ENCODE measurements around the gene PPP2R2B.
A peak's percentile ranks its signal among the peaks of the same experiment; 100 is the strongest.

DNA sequence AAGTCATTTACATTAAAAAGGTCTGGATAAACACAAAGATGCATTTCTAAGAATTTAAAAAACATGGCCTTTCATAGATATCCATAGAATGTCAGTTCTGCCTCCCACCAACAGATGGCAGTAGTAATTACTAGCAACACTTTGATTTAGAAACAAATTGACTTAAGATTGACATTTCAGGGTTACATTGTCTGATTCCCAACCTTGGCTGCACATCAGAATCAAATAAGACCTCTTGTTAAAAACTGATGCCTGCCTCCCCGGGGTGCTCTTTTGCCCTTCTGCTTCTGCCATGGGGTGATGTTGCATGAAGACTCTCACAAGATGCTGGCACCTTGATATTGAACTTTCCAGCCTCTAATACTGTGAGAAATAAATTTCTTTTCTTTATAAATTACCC is 216.3 kb downstream of the PPP2R2B start:
- TF ChIP-seq POLR2A (IDR thresholded peaks at IDR 0.05; ENCODE audit: extremely low read depth, insufficient read length) (no peak), MYC (IDR thresholded peaks at IDR 0.05; ENCODE audit: low read depth, low read length) (no peak)
- TF ChIP-seq, protein P1, sequence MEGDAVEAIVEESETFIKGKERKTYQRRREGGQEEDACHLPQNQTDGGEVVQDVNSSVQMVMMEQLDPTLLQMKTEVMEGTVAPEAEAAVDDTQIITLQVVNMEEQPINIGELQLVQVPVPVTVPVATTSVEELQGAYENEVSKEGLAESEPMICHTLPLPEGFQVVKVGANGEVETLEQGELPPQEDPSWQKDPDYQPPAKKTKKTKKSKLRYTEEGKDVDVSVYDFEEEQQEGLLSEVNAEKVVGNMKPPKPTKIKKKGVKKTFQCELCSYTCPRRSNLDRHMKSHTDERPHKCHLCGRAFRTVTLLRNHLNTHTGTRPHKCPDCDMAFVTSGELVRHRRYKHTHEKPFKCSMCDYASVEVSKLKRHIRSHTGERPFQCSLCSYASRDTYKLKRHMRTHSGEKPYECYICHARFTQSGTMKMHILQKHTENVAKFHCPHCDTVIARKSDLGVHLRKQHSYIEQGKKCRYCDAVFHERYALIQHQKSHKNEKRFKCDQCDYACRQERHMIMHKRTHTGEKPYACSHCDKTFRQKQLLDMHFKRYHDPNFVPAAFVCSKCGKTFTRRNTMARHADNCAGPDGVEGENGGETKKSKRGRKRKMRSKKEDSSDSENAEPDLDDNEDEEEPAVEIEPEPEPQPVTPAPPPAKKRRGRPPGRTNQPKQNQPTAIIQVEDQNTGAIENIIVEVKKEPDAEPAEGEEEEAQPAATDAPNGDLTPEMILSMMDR (IDR thresholded peaks at IDR 0.05; ENCODE audit: low read depth, low read length): peak; percentile 47
- TF ChIP-seq, protein P2, sequence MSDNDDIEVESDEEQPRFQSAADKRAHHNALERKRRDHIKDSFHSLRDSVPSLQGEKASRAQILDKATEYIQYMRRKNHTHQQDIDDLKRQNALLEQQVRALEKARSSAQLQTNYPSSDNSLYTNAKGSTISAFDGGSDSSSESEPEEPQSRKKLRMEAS (IDR thresholded peaks at IDR 0.05; ENCODE audit: low read depth, low read length): no peak
